ENCODE data around the gene VPS8. TPM values are rescaled to one million over a fixed set of nuclear protein-coding genes. Genes with fewer than 3 reads are reported as not detected.

The VPS8 gene
- total RNA-seq, 1 experiment from 2014 or later = 39.7 TPM

DNA sequence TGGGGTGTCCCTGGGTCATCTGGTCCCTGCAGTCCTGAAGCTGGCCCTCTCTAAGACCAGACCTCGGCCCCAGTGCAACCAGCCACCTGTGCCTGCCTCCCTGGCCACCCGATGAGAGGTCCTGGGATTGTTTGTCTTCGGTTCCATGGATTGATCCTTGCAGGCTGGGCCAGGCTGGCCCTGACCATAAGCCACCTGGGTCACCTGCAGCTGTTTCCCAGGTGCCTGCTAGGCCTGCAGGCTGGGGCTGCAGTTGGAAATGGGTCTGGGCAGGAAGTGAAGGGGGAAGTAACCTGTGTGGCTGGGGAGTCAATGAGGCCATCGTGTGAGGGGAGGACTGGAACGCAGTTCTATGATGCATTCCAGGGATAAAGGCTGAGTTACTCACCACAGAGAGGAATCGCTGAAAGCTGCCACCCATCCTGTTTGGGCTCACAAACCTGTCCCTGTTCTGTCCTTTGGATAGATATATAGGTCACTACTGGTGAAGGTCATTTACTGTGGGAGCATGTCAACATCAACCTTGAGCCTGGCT is 30.9 kb upstream of the VPS8 start:
- DNase-seq = no peak
- Histone ChIP-seq H3K27ac (ENCODE audit: insufficient read length, low read depth, low read length) (no peak overlapping the region), H2BK15ac (ENCODE audit: low read depth, low read length) (no peak overlapping the region), H3K18ac (ENCODE audit: insufficient read length, low read depth, low read length) (no peak overlapping the region), H3K4me1 (ENCODE audit: insufficient read depth, low read length) (no peaks in the 10 kb centered on the region), H4K5ac (ENCODE audit: insufficient read length, low read depth, low read length) (no peak overlapping the region), H3K23me2 (ENCODE audit: insufficient read length, low read depth, low read length, poor library complexity, severe bottlenecking) (no peaks in the 10 kb centered on the region), H3K56ac (ENCODE audit: insufficient read length, low read depth, low read length) (no peak overlapping the region), H4K8ac (replicated peaks; ENCODE audit: insufficient read length, low read depth, low read length) (no peak overlapping the region), H4K20me1 (ENCODE audit: control insufficient read depth, insufficient read depth, insufficient read length) (no peaks in the 10 kb centered on the region), H4K91ac (ENCODE audit: insufficient read length, low read depth, low read length) (no peak overlapping the region), H3K23ac (ENCODE audit: insufficient read length, low read depth, low read length) (no peak overlapping the region), H3K79me2 (ENCODE audit: insufficient read depth, low read length) (no peaks in the 10 kb centered on the region), H3K14ac (ENCODE audit: insufficient read depth, low read length) (no peak overlapping the region; the same call in 1 of the 2 replicates), H2BK20ac (ENCODE audit: low read depth, low read length, poor library complexity, severe bottlenecking) (no peak overlapping the region), H2AK5ac (ENCODE audit: insufficient read length, low read length) (no peak overlapping the region), H3T11ph (ENCODE audit: low read length) (no peak overlapping the region), H3K4me2 (ENCODE audit: insufficient read depth, insufficient read length, low read length) (no peak overlapping the region), H3K9ac (ENCODE audit: extremely low read depth, insufficient read length, low read length) (no peak overlapping the region), H3K27me3 (ENCODE audit: insufficient read depth, low read length) (no peaks in the 10 kb centered on the region), H3K79me1 (ENCODE audit: insufficient read depth, low read depth, low read length, poor library complexity, severe bottlenecking) (no peaks in the 10 kb centered on the region), H2AFZ (ENCODE audit: low read length) (no peak overlapping the region), H3K4ac (ENCODE audit: low read depth, low read length) (no peak overlapping the region), H2BK120ac (ENCODE audit: low read depth, low read length, poor library complexity, severe bottlenecking) (no peak overlapping the region), H3K9me3 (ENCODE audit: control insufficient read depth, low read depth, low read length) (no peaks in the 10 kb centered on the region), H2BK5ac (ENCODE audit: insufficient read length, low read length) (no peak overlapping the region), H2BK12ac (ENCODE audit: insufficient read length, low read depth, low read length) (no peak overlapping the region)
- H3K9me3 Mint-ChIP-seq = no peaks in the 10 kb centered on the region; a peak in 2 of 5 replicates
- no peak overlapping the region for H3K4me3 Mint-ChIP-seq
- H3K4me1 Mint-ChIP-seq = peaks cover 22 to 49% of the 10 kb centered on the region in 2 experiments
- H3K27ac Mint-ChIP-seq = no peak overlapping the region
- H3K36me3 Mint-ChIP-seq (ENCODE audit: insufficient read depth in 1 of 3, low read depth in 3 of 3) = no peaks in the 10 kb centered on the region
- TF ChIP-seq, protein P1, sequence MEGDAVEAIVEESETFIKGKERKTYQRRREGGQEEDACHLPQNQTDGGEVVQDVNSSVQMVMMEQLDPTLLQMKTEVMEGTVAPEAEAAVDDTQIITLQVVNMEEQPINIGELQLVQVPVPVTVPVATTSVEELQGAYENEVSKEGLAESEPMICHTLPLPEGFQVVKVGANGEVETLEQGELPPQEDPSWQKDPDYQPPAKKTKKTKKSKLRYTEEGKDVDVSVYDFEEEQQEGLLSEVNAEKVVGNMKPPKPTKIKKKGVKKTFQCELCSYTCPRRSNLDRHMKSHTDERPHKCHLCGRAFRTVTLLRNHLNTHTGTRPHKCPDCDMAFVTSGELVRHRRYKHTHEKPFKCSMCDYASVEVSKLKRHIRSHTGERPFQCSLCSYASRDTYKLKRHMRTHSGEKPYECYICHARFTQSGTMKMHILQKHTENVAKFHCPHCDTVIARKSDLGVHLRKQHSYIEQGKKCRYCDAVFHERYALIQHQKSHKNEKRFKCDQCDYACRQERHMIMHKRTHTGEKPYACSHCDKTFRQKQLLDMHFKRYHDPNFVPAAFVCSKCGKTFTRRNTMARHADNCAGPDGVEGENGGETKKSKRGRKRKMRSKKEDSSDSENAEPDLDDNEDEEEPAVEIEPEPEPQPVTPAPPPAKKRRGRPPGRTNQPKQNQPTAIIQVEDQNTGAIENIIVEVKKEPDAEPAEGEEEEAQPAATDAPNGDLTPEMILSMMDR (conservative IDR thresholded peaks at IDR 0.05) = no peak
- no CpG with 5 or more reads among the region's 6 CpGs for WGBS (ENCODE audit: extremely low coverage, insufficient read length, low lambda C conversion rate)
- peaks cover 21% of the 10 kb centered on the region for H3K27me3 Mint-ChIP-seq (ENCODE audit: low read depth)
